ENCODE data around the gene ADAMTS15.

DNA sequence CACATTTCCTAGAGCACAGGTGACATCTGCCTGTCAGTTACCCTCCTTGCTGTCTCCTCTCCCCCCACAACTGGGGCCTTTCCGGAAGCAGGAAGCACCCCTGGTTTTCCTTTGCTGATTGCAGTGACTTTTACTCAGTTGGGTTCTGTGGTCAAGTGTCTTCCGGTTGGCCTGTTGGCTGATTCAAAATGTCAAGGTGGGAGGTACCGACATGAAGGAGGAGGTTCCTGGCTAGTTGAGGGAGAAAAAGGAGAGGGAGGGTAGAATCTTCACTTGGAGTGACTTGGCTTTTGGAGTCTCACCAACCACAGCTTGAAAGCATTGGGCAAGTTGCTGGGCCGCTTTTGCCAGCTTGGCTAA lies 9.3 kb upstream of the ADAMTS15 start:
- TF ChIP-seq, protein P1, sequence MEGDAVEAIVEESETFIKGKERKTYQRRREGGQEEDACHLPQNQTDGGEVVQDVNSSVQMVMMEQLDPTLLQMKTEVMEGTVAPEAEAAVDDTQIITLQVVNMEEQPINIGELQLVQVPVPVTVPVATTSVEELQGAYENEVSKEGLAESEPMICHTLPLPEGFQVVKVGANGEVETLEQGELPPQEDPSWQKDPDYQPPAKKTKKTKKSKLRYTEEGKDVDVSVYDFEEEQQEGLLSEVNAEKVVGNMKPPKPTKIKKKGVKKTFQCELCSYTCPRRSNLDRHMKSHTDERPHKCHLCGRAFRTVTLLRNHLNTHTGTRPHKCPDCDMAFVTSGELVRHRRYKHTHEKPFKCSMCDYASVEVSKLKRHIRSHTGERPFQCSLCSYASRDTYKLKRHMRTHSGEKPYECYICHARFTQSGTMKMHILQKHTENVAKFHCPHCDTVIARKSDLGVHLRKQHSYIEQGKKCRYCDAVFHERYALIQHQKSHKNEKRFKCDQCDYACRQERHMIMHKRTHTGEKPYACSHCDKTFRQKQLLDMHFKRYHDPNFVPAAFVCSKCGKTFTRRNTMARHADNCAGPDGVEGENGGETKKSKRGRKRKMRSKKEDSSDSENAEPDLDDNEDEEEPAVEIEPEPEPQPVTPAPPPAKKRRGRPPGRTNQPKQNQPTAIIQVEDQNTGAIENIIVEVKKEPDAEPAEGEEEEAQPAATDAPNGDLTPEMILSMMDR (conservative IDR thresholded peaks at IDR 0.05 in 1 of 2, IDR thresholded peaks at IDR 0.05 in 1 of 2; ENCODE audit: low read depth in 1 of 2, low read length in 2 of 2): no peak
- TF ChIP-seq EZH2 (IDR thresholded peaks at IDR 0.05; ENCODE audit: low read length, missing control alignments): no peak
